GM18517 (cell line): ENCODE measurements around the gene EIF3I.

ENCODE experiments used
- ATAC-seq: cut with Tn5 transposase; IDR thresholded peaks from one replicate; pipeline ENCODE4 v1.9.1; 2021; ENCODE audit warnings: mild to moderate bottlenecking, moderate library complexity; ENCODE audit not compliant: unreplicated experiment

EIF3I gene

GRCh38 chr1:32198237-32199042, 23.8 kb upstream of the EIF3I start:
- no peak for ATAC-seq

- ATAC-seq, result no peak
Observed at GRCh38 chr1:32199043-32199716, 23.0 kb upstream of the EIF3I start.

- no peak for ATAC-seq
Observed at GRCh38 chr1:32199717-32200072, 22.5 kb upstream of the EIF3I start.

- no peak for ATAC-seq
Observed at GRCh38 chr1:32200226-32201010, 21.8 kb upstream of the EIF3I start, which contains the start of gene CCDC28B. Gene CCDC28B (plus strand): TSS chr1:32200595. CDS start chr1:32201936, 1,341 bp downstream.

- no peak for ATAC-seq
Observed at GRCh38 chr1:32201011-32201855, 21.0 kb upstream of the EIF3I start.

- ATAC-seq, result no peak
Observed at GRCh38 chr1:32204943-32205361, 17.3 kb upstream of the EIF3I start.

GRCh38 chr1:32205401-32206370, 16.5 kb upstream of the EIF3I start, which contains the start of gene IQCC:
Gene IQCC (plus strand): TSS chr1:32205671. CDS start chr1:32205682, 11 bp downstream.
- no peak for ATAC-seq

GRCh38 chr1:32208469-32208868, 13.7 kb upstream of the EIF3I start:
- no peak for ATAC-seq

GRCh38 chr1:32208891-32209328, 13.3 kb upstream of the EIF3I start, which contains the start of gene DCDC2B:
Gene DCDC2B (plus strand): TSS chr1:32209089. CDS start chr1:32209094, 5 bp downstream.
- ATAC-seq, result no peak

GRCh38 chr1:32215629-32216480, 6.4 kb upstream of the EIF3I start:
- ATAC-seq, result no peak

- ATAC-seq, result no peak
Observed at GRCh38 chr1:32216566-32216965, 5.6 kb upstream of the EIF3I start.

- no peak for ATAC-seq
Observed at GRCh38 chr1:32219022-32219421, 3.2 kb upstream of the EIF3I start.

- no peak for ATAC-seq
Observed at GRCh38 chr1:32220746-32221580, 1.2 kb upstream of the EIF3I start.

GRCh38 chr1:32221581-32221979, 627 bp upstream of the EIF3I start:
- ATAC-seq, result no peak

- no peak for ATAC-seq
Observed at GRCh38 chr1:32223683-32224082, 1.5 kb downstream of the EIF3I start.

- ATAC-seq, result no peak
Observed at GRCh38 chr1:32224285-32224684, 2.1 kb downstream of the EIF3I start.

GRCh38 chr1:32228771-32229170, 6.6 kb downstream of the EIF3I start:
- ATAC-seq, result no peak
